HPDE6-E6E7 (cell line): ENCODE results near the gene DAPK1.

Experiments
- DNase-seq: peaks from one replicate; pipeline ENCODE4 v3.0.0; 2011; ENCODE audit warnings: missing footprints; ENCODE audit errors: extremely low spot score

Gene DAPK1

DNA sequence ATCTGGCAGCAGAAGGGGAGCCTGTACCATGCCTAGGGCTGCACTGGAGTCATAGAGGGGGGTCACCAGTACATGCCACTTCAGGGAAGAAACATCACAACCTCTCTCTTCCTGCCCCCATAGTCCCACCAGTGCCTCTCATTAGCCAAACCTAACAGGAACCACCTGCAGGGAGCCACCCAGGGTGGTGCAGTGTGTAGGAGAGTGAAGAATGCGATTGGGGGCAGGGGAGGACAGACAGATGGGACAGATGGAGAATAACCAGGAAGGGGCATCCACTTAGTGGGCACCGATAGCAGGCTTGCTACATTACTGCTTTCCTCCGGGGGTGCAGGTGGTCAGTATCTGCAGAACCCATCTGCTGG is 19.2 kb downstream of the DAPK1 start:
- DNase-seq = no peak

DNA sequence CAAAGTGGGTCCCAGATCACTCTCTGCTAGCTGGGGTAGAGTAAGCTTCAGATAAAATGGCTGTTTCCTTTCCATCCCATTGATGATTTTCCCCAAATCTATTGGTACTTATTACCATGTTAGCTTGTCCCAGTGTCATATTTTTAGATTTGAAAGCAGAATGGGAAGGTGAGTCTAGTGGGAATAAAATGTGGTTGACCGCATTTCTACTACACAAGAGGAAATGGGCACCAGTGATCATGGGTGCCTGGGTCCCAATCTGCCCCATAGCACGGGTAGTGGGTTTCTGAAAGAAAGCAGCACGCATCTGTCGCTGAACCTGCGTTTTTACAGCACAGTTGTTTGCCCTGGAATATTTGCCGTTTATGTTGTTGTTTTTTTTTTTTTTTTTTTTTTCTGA is 20.1 kb downstream of the DAPK1 start:
- no peak for DNase-seq

DNA sequence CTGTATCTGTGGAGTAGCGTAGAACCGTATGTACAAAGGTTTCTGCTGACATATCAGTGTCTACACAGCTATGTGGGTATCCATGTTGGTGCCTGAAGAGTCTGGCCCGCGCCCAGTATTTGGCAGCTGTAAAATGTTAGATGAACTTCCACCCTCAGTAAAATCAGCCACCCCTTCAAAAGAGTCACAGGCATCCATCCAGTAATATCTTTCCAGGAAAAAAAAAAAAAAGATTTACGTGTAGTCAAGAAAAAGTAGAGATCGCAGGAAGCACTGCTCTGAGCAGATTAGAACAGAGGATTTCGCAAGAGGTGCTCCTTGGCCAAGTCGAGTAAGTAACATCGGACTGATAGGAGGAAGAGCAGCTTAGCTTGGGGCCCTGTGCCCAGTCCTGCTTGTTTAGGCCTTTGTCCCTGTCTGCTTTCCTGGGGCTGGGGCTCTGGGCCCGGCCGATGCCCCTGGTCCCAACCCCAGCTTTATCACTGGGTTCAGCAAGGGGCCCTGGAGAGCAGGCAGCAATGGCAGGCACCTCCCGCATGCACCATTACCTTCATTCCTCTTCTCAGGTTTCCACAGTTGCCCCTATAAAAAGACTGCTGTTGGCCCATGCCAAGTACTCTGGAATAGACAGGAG is 21.2 kb downstream of the DAPK1 start:
- DNase-seq = no peak

DNA sequence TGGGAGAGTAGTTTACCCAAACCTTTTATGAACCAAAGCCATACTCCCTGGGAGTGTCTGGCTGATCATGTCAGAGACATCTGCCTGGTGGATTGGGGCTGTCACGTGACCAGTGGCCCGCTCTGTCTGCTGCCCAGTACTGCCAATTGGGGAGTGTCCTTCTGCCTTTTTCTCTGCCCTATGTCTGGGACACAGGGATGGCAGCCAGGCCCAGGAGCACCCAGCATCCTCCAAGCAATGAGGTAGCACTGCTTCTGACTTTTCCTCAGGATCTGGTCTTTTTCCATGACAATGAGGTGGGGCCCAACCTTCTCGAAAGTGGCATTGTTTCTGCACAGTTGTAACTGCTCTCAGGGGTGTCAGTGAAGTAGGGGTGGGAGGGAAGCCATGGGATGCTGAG is 21.8 kb downstream of the DAPK1 start:
- DNase-seq = no peak

DNA sequence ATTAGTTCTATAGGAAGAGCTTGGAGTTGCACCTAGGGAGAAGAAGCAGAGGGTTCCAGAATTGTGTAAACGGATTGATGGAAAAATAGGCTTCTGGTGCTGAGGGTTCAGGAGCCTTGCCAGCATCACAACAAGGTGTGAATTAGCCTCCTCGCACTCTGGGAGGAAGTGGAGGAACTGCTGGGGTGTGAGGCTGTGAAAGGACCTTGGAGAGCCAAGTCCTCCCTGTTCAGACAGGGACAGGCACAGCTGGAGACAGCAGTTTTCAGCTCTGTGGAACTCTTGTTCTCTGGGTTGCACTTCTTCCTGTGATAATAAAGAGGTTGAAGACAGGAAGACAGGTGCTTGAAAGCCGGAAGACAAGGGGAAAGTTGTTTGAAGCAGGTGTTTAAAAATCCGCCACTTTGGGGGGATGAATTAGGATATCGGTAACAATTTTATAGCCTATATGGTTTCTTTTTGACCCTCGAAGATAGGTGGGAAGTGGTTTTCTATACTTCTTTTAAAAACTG is 22.6 kb downstream of the DAPK1 start:
- DNase-seq = no peak

DNA sequence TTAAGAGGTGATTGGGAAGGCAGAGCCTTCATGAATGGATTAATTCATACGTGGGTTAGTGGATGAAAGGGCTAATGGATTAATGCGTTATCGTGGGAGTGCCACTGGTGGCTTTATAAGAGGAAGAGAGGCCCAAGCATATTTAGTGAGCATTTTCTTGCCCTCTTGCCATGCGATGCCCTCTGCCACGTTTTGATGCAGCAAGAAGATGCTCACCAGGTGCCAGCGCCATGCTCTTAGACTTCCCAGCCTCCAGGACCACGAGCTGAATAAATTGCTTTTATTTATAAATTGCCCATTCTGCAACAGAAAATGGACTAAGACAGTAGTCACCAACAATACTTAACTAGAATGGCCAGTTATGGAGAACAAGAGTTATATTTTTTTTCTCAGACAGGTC is 24.2 kb downstream of the DAPK1 start:
- DNase-seq = no peak

DNA sequence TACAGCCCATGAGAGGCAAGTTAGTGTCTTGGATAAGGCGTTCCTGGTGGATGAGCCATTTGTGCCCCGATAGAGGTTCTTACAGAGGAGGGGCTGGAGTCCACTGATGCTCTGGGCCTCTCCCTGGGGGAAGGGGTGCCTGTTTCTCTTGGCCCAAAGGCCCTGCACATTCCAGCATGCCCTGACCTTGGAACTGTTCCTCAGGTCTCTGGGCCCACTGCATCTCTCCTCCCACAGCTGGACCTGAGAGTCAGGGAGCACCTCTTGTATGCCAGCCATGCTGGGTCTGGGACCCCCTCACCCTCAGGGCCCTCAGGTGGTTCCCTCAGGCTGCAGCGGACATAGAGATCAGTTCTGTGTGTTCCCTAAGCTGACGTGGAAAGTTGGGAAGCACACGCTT is 26.4 kb downstream of the DAPK1 start:
- DNase-seq = no peak

DNA sequence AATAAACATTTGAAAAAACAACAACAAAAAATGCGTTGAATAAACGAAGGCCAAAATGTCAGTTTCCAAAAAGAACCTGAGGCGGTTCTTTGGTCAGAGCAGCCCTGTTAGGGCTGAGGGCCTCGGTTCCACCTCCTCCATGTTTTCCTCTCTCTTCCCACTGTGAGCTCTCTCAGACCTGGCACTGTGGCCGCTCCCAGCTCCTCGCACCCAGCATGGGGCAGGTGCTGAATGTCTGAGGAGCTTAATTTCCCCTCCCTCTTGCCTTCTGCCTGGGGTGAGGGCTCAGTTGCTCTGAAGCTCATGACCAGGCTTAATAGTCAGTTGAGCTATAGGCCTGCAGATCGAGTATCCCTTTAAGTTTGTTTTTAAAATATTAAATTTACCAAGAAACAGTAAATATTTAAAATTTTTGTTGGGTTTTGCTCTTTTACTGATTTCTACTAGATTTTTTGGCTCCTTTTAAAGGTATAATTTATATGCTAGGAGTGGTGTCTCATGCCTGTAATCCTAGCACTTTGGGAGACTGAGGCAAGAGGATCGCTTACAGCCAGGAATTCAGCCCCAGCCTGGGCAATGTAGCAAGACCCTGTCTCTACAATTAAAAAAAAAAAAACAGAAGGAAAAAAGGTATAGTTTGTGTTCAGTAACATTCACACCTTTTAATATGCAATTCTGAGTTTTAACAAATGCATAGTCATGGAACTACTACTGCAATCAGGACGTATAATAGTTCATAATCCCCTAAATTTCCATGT is 28.1 kb downstream of the DAPK1 start:
- no peak for DNase-seq

DNA sequence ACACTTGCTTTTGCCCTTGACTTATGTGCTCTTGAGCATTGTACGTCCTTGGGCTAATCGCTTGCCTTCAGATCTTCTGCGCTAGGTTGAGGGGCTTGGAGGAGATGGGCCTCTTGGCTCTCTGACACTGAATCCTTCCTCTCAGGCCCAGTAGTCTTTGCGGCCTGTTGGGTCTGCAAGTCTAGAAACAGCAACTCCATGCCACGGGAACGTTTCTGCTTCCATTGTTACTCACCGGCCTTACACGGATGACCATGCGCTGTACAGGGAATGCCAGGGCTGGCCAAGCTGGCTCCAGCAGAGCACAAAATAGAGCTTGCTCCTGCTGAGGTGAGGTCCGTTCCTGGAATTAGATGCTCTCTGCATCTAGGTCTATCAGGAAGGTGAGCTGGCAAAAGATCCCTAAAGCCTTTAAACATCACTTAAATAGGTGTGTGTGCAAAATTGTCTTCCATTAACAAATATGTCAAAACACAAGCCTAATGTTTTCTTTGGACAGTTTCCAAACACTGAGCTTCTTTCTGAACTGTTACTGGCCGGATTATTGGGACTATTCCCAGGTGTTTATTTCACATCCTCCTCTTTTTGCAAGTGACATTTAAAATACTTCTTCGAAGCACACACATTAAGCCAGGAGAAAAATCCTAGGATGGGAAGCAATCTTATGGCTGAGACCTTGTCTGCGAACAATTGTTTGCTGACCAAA is 29.7 kb downstream of the DAPK1 start:
- no peak for DNase-seq

DNA sequence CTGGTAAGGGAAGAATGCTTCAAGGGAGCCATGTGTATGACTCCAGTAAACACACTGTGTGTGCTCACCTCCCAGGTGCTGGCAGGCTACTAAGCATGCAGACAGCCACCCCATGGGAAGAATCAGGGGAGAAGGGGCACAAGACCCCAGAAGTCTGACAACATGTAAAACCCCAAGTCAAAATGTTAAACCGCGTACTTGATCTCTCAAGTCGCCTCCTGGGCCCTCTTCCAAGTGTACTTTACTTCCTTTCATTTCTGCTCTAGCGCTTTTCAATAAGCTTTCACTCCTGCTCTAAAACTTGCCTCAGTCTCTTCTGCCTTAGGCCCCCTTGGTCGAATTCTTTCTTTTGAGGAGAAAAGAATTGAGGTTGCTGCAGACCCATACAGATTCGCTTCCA is 31.3 kb downstream of the DAPK1 start:
- DNase-seq = no peak

DNA sequence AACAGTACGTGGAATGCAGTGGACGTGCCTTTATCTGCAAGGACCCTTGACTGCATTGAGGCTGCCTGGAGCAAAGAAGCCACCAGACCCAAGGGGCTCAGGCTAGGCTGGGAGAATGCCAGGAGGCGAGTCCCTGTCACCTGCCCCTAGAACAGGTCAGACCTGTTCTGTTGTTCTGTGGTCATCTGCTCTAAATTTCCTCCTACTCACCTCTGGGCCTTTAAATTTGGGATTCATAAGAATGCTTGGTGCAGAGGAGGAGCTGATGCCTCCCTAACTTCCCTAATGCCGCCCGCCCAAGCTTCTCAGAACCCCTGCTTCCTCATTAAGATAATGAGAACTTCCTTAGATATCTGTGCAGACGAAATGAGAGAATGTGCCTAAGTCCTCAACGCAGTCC is 32.0 kb downstream of the DAPK1 start:
- DNase-seq = no peak

DNA sequence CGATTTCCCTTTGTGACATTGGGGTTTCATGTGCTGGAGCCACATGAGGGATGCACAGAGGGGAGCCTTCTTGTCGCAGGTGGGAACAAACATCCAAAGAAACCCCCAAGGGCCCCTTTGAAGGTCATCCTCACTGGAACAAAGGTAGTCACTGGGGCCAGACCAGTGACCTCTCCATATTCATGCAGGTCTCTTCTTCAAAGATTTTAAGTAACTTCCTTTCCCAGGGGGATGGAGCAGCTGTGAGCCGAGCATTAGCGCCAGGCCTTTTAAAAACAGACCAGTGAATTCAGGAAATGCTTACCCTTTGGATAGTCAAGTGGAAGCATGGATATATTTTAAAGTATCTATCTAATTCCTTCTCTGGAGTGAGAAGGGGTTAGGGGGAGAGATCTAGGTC is 33.0 kb downstream of the DAPK1 start:
- DNase-seq = no peak

DNA sequence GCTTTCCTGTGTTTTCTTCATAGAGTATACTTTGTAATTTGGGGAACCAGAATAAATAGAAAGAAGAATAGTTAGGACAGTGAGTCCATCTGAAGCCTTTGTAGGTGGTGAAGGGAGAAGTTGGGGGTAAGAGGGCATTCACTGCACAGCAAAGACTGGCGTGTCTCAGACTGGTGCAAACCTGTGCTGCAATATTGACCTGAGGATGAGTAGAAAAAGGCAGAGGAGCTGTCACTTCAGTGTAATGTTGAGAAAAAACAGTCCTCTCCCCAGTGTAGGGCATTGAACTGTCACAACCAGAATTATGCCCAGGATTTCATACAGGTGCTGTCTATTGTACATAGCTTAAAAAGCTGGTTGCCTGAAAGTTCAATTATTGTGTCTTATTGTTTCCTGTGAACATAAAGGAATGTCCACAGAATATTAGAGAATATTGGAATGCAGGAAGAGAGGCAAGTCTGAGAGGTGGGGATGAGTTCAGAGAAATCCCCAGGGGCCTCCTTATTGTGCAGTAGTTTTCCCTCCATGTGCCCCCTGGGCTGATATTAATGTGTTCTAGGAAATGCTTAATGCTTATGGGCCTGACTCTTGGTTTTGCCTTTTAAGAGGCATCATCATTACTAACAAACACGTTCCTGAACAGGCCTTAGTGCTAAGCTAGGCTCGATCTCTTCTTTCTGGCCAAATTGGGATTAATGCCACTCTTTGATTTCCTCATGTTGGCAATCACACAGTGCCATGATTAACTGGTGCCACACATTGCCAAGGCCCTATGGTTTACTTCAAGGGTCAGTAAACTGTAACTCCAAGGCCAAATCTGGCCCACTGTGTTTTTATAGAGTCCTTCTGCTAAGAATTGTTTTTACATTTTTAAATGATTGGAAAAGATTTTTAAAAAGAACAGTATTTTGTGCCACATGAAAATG is 34.0 kb downstream of the DAPK1 start:
- no peak for DNase-seq

DNA sequence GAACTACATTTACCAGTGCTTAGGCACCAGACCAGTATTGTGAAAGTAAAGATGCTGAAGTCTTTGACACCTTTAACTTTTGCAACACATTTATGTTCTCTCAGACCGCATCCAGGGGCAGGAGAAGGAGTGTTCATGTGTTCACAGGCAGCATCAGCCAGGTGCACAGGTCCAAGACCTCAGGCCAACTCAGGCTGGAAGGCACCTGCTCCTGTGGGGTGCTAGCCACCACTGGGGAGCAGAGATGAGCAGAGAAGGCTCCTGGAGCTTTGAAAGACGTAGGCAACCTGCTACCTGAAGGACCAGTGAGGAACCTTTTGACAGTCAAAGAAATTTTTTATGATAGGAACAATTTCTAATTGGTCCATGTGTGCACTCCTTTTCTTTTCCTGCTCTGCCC is 35.6 kb downstream of the DAPK1 start:
- DNase-seq = no peak

DNA sequence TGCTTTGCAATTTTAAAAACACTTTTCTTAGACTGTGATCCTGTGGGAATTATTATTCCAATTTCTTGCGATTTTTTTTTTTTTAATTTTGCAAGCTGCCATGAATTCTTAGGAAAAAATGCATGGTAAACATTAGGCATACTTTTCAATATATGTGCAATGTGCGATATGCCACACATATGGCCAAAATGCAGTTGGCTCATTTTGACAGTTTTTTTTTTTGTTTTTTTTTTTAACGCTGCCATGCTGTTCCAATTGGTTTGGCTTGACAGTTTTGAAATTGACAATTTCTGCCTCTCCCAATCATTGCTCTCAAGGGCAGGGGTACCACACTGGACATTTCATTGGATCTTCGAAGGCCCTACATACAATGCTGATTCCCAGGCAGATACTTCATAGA is 36.4 kb downstream of the DAPK1 start:
- no peak for DNase-seq

DNA sequence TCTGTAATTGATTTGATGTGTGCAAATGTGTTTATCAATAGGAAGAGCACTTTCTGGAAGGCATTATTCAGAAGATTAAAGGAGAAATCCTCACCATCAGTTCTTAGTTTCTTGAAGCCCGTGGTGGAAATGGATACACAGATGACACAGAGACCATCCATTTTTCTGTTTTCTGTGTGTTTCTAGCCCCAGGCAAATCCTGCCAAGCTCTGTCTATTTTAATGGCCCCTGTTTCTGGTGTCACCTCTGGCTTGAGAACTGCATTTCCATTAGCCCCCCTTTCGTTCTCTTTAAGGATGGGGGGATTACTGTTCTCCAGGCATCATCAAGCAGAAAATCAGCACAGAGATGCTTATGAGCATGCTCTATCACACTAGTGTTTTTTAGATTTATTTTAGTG is 37.3 kb downstream of the DAPK1 start:
- DNase-seq = no peak

DNA sequence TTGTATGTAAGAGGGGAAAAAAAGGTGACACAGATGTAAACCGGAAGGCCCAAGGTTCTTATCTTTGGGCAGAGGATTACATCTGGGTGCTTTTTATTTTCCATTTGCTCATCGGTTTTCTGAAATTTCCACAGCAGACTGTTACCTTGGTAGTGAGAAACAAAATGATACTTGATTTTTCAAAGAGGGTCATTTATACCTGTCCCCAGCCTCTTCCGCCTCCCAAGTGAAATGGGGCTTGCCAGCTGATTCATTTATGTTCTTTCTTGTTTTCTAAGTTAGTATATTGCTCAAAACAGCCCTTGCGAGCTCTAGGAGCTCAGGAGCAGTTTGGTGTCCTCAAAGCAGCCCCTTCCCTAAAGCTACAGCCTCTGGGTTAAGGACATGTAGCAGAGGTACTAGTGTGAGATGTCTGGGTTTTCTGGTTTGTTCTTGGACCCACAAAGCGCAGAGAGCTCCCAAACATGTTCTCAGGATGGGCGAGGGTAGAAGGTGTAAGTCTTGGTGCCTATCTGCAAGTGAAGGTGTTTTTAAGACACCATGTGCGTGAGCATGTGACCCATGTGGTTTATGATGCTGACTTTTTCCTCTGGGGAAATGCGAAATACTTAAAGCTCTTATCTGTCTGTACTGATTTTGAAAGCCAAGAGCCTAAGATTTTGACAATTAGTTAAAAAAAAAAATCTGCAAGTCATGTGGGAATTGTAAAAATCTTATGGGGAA is 38.3 kb downstream of the DAPK1 start:
- no peak for DNase-seq

DNA sequence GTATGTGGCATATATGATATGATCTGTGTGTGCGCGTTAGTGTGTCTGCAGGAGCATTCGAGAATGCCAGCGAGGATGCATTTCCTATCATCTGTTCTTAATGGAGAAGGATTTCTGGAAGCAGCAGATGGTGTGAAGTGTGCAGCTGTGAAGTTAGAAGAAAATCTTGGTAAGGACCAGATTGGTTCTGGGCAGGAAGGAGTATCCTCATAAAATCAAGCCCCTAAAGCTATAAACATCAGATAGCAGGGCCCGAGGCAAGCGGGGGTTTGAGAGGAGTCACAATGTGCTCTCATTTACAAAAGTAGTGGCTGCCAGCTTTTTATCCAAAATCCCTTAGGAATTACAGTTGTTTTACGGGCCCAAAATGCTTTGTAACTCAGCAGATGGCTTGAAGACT is 40.0 kb downstream of the DAPK1 start:
- no peak for DNase-seq

DNA sequence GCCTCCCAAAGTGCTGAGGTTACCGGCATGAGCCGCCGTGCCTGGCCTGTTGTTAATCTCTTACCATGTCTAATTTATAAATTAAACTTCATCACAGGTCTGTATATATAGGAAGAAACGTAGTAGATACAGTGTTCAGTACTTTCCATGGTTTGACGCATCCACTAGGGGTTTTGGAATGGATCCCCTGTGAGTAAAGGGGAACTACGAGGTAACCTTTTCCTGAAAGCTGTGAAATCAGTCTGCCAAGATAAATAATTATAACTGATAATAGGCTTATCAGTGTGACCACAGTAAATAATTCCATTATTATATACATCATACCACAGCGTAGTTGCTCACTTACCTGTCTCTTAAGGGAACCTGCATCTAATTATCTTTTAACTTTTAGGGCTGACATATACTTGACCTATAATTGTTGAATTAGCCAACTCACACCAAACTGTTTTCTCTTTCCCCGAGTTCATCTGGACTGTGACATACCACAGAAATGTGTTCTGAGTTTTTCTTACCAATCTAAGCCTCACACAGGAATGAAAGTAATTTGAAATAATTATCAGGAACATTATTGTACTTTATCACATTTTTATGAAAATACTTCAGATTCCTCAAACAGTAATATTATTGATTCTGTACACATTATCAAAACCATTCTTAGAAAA is 42.9 kb downstream of the DAPK1 start:
- no peak for DNase-seq

DNA sequence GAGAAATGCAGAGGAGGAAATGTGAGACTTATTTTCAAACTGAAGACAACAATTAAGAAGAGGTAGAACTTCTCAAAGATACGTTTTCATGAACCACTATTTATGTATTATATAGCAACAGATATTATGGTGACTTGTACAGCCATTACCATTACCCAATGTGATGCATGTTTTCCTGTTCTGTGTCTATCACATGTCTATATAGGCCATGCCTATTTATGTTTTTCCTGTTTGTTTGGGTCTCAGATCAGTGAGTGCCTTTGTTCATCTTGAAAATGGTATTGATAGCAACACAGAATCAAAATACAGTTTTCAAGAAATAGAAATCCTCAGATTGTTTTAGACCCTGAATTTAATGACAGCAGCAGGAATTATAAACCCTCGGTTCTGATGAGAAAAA is 44.0 kb downstream of the DAPK1 start:
- DNase-seq = no peak

DNA sequence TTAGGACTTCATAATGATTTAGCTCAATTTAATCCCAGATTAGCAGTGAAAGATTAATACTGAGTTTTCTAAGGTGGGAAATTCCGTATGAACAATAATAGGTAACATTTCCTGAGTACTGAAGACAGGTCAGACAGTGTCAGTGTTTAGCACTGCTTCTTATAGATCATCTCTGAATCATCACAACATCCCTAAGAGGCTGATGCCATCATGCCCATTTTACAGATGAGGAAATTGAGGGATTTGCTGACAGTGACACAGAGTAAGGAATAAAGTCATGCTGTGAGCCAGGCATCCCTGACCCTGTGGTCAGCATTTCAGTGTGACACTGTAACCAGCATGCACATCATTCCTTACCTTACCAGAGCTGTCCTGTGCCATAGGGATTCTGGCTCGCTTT is 44.5 kb downstream of the DAPK1 start:
- no peak for DNase-seq
